GM21825 (cell line): ENCODE results near the gene TMEM184A.

ENCODE experiments used
- ATAC-seq: cut with Tn5 transposase; IDR thresholded peaks from one replicate; pipeline ENCODE4 v1.9.1; 2021; ENCODE audit warnings: mild to moderate bottlenecking, moderate library complexity; ENCODE audit not compliant: unreplicated experiment

Gene TMEM184A

GRCh38 chr7:1505731-1506550 lies 50.1 kb downstream of the TMEM184A start:
- ATAC-seq = no peak

DNA sequence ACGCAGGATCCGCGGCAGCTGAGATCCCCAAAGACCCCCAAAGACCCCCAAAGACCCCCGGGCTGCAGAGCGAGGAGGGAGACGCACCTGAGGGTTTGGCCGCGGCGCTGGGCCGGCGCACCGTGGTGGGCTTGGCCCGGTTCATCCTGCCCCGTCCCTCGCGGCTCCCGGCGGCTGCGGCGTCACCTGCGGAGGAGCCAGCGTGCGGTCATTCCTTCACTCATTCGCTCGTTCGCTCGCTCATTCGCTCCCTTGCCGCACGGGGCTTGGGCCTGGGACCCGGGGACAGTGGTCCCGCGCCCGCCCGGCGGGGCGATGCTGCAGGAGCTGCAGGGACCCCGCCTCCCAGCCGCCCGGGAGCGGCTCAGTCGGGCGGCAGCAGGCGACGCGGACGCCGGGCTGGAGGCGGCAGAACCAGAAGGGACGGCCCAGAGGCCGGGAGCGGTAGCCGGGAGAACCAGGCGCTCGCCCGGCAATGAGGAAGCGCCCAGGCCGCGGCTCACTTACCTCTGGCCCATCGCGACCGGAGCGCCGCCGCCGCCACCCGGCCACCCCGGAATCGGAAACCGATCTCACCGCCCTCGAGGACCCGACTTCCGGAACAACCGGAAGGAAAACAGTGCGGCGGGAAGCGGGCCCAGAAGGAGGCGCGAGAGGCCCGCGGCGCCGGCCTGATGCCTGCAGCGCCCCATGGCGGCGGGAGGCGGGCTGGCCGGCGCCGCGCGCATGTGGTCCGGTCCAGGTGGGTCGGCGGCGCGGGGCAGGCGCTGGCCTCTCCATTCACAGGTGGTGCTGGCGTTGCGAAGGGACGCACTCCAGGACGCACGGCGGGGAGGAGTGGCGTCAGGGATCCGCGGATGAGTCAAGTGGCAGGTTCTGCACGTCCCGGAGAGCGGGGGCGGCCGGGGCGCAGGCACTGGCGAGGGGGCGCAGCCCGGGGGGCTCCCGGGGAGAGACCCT lies 51.9 kb downstream of the TMEM184A start, which contains the start of gene INTS1:
Gene INTS1 (minus strand): TSS at position 574 of the 960 bp plus-strand sequence. CDS start 429 bp downstream, at position 145.
- ATAC-seq = peak; percentile 81

GRCh38 chr7:1503390-1503789 lies 52.6 kb downstream of the TMEM184A start:
- no peak for ATAC-seq

- ATAC-seq = no peak
Observed at GRCh38 chr7:1502845-1503244, 53.2 kb downstream of the TMEM184A start.

DNA sequence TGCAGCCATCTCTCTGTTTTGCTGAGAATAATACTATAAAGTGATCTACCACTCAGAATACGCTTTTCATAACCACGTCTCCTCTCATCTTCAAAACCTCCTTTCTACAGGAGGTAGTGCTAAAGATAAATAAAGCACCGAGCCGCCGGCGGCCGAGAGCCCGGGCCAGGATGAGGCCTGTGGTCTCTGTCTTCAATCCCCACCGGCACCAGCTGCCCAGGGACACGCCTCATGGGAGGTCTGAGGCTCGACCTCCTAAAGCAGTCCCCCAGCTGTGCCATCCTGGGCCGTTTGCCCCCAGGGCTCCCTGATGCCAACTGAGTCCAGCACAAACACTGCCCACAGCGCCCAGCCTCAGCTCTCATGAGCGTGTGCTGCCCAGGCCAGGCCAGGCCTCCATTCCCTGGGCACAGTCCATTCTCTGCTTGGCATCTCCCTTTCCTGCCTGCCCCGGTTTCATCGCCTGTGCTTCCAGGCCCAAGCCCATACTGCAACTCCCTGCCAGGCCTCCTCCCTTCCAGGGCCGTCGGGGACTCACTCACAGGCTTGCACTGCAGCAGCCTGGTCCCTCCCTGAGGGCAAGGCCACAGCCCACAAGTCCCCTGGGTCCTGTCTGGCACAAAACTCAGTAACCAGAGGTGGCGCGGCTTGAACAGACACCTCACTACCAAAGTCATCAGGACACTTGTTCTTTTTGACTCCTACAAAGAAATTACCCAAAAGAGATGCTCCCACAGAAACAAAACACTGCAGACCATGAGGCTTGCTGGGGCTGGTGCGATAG lies 54.3 kb downstream of the TMEM184A start:
- no peak for ATAC-seq

GRCh38 chr7:1500064-1500807 lies 55.8 kb downstream of the TMEM184A start:
- no peak for ATAC-seq

- no peak for ATAC-seq
Observed at GRCh38 chr7:1499367-1500029, 56.5 kb downstream of the TMEM184A start.

- no peak for ATAC-seq
Observed at GRCh38 chr7:1498370-1499305, 57.4 kb downstream of the TMEM184A start.

- no peak for ATAC-seq
Observed at GRCh38 chr7:1497293-1497927, 58.6 kb downstream of the TMEM184A start.

DNA sequence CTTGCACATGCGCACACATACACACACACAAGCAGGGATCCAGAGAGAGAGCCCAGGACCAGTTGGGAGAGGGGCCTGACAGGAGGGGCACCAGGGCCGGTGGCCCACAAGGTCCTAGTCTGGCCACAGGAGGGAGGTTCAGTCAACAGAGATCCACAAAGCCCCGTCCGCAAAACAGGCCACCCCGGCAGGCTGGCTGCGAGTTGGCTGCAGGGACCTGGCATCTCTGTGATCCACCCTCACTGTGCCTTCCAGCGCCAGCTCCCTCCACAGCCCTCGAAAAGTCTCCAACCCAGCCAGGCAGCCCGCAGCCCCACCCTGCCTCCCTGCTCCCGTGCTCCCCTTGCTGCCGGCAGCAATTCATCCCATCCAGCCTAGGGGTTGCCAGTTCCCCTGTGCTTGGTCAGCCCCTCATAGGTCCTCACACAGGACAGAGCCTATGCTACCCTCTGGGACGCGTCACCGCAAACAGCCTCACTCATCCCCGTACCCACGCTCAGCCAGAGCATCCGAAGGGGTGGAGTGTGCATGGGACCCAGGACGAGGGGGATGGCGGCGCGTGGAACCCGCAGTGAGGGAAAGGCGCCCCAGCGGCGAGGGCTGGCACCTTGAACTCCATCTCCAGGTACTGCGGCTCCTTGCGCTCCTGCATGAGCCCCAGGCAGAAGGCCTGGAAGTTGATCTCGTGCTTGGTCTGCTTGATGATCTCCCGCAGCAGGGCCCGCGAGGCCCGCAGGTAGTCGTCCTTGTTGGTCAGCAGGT lies 59.3 kb downstream of the TMEM184A start:
- no peak for ATAC-seq

- ATAC-seq = no peak
Observed at GRCh38 chr7:1495564-1496242, 60.3 kb downstream of the TMEM184A start.

DNA sequence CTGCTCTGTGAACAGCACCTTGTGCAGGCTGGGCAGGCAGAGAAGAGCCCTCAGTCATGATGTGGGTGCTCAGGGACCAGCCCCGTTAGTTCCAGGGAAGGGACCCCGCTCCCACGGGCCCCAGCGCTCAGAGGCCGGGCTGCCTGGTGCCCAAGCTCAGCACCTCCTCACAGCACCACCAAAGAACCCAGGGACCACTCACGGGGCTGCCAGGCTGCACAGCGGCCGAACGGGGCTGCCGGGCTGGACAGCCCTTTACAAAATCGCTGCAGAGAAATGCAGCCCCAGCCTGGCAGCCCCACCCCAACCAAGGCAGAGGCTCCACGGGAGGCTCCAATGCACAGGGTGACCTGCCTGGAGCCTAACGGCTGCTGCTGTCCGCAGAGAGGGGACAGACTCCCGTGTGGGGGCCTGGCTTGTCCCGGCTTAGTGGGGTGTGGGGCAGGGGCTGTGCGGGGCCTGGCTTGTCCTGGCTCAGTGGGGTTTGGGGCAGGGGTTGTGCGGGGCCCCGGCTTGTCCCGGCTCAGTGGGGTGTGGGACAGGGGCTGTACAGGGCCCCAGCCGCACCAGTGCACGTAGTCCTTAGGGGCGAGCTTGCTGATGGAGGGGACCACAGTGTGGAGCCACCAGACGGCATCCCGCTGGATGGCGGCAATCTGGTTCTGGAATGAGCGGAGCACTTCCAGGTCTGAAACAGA lies 61.0 kb downstream of the TMEM184A start:
- ATAC-seq = no peak

DNA sequence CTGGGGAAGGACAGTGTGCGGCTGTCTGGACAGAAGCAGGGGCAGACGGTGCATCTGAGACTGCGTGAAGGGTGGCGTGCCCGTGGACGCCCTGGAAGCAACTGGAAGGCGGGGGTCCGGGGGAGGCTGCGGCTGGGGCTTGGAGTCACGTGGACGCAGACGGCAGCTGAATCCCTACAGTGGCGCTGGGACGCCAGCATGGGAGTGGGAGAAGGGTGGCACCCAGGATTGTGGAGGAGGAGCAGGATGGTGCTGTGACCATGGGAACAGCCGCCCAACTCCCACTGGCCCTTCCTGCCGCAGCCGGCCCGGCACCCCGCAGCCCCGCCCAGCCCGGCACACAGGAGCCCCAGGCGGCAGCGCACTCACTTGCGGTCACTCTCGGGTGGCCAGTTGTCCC lies 61.6 kb downstream of the TMEM184A start:
- no peak for ATAC-seq

DNA sequence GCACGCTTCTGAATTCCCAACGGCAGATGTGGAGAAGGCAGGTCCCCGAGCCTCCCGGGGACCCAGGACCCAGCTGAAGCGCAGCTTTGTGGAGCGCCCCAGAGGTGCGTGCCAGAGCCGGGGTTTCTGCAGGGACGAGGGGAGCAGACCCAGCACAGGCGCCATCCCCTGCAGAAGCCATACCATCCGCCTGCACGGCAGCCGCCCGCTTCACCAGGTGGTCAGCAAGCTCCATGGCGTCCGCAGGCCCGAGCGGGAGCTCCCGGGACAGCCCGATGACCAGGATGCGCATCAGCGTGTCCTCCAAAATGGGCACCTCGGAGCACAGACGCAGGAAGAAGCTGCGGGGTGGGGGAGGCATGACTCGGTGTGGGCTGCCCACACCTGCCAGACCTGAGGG lies 62.4 kb downstream of the TMEM184A start:
- ATAC-seq = no peak

DNA sequence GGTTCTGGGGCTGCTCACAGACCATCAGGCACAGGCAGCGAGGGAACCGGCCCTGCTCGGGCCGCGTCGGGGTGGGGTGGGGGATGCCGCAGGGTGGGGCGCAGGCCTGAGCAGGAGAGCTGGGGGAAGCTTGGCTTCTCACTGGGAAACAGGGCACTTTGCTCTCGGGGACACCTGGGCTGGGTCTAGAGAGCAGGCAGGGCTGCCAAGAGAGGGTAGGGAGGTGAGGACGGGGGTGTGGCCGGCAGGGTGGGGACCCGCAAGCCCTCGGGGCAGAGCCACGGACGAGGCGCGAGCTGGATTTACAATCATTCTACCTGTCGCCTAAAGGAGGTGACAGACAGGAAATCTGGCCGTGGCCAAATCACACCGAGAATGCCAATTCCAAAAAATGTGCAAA lies 62.9 kb downstream of the TMEM184A start:
- no peak for ATAC-seq

GRCh38 chr7:1492640-1493039 lies 63.4 kb downstream of the TMEM184A start:
- no peak for ATAC-seq
